CD4-positive, alpha-beta T cell treated with Interleukin-15 for 1 hour (primary cell): ENCODE measurements around the gene ZDHHC8.

Experiments used
- DNase-seq: peaks from one replicate; pipeline ENCODE4 v3.0.0-alpha.2; 2020

The ZDHHC8 gene

DNA sequence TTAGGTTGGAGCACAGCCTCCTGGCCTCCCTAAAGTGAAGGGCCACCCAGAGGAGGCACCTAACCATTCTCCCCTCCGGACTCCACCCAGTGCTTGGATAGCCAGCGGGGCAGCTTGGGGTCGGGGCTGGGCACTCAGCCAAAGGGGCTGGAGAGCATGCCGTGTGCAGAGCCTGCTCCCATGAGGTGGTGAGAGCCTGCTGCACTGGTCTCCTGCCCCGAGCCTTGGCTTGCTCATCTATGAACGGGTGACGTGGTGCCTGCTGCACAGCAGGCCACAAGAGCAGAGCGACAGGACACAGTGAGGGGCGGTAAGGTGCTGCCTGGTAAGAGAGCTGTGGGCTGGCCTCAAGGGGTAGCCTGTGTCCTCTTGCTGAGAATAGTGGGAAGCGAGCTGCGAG lies 33.3 kb downstream of the ZDHHC8 start:
- no peak for DNase-seq

DNA sequence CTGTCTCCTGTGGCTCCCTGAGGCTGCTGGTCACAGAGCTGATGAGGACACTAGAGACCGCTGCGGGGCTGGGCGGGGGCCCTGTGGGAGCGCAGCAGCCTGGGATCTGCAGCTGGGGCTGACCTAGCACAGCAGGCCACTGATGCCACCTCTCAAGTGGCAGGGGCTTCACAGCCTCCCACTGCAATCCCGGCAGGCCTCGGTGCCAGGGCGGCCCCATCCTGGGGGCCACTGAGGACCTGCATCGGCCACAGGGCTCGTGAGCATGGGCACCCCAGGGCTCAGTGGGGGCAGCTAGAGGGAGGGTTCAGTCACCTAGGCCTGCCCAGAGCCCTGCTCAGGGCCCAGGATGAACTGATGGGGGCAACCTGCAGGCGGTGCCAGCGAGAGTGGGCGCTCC lies 33.8 kb downstream of the ZDHHC8 start:
- no peak for DNase-seq

DNA sequence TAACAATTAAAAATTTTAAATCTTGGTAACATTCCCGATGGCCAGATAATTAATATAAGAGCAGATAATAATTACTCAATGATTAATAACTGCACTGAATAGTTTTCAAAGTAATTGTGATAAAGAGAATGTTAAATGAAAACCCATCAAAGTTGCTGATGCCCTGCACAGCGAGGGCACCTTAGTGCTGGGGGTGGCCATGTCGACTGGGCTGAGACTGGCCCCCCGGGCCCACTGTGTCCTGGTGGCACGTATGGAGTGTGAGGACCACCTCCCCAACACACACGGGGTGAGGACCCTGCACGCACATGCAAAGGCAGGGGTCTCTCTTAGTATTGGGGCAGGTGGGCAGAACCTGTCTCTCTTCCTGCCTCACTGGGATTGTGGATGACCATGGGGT lies 34.3 kb downstream of the ZDHHC8 start:
- no peak for DNase-seq

DNA sequence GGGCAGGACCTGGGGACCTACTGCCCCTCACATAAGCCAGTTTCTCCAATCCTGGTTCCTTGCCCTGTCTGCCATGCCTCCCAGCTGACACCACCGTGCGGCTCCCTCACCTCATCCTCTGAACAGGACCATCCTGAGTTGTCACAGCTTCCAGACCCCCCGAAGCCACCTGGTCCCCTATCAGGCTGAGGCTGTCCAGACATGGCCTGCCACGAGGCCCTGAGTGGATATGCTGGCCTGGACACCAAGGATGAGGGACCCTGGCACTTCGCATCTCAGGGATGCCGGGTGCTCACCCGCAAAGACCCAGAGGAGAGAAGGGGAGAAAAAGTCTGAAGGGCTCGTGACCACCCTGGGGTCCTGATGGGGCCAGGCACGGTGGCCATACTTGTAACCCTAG lies 35.1 kb downstream of the ZDHHC8 start:
- no peak for DNase-seq

DNA sequence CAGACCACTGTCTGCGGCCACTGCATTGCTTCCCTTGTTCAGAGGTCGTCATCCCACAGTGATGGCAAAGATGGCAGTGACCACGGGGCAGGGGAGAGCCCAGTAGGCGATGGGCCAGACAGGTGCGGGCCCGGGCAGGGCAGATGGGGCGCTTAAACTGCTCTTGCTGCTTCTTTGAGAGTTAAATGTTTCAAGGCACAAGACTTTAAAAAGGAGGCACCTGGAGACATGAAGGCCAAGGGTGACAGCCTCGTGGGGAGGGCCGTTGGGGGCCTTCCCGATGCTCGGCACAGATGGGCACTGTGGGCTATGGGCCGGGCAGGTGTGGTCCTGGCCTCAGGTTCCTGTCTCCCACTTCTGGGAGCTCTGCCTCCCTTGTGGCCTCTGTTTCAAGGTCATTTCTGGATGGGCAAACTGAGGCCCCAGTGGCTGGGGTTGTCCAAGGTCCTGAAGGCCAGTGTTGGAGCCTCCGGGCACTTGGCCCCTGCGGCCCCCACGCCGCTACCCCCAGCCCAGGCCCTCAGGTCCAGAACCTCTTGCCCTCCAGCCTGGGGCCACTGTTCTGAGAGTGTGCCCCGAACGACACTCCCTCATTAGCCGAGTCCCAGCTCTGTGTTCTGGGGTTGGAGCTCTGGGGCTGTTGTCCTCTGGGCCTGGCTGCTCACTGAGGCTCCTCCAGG lies 36.2 kb downstream of the ZDHHC8 start:
- DNase-seq = no peak

DNA sequence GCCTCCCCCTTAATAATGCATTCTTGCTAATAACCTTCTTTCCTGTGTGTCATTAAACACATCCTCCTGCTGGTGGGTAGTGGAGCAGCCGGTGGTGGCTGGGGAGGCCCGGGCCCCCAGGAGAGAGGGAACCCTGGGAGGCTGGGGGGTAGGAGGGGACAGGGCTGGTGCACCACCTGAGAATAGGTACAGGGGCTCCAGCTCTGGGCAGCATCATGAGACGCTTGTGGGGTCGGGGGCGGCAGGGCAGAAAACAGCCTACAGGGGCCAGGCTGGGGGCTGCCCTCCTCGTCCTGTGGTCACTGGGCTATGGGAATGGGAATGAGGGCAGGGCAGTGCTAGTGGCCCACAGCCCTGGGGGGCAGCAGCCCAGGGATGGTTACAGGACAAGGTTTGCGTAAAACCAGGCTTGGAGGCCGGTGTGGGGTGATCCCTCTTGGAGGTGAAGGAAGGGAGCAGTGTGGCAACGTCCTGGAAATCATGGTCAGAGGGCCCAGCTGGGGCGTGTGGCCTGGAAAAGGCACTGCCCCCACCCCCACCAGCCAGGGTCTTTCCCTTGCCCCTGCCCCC lies 37.7 kb downstream of the ZDHHC8 start:
- DNase-seq = no peak

DNA sequence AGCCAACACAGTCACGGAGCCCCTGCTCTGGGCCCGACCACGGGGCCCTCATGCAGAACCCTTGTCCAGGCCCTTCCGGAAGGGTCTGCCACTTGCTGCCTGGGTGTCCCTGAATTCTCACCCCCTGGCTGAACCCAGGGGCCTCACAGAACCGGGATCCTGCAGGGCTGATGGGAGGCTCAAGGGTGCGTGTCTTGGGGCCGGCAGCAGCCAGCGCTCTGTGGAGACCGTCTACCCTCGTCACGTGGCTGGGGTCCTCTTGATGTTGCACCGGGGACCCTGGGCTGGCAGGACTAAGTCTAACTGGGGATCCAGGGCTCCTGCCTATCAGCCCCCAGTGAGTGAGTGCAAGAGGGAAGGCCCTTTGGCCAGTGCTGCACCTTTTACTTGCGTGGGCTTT lies 38.6 kb downstream of the ZDHHC8 start:
- no peak for DNase-seq

DNA sequence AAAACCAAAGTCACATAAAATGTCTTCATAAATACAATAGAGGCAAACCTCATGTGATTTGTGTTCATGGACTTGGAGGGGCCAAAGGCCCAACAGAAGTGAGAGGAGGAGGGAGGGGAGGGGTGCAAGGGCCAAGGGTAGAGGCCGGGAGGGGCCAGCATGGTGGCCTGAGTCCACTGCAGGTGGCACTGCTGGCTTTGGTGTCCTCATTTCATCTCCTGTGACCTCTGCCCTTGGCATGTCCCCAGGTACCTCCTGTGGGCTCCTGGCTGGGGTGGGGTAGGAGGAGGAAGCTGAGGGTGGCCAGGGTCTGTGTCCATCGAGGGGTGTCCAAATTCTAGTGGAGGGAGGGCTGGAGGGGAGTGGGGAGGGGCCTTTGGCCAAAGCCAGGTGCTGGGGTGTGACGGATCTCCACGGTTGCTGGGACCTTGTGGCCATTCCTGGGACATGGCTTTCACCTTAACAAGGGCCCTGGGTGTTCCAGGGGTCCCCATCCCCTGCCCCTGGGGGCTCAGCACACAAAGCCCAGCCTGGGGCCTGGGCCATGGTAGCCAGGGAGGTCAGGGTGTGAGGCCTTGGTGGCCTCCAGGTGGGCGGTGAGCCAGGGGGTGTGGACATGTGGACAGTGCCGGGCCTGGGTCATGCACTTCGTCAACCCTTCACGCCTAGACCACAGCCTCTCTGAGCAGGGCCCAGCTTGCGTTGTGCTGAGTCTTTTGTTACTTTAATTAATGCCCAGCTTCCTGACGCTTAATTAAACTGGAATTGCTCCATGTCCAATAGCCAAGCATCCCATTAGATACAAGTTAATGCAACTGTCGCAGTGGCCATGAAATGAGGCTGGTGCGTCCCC lies 39.9 kb downstream of the ZDHHC8 start:
- DNase-seq = no peak

DNA sequence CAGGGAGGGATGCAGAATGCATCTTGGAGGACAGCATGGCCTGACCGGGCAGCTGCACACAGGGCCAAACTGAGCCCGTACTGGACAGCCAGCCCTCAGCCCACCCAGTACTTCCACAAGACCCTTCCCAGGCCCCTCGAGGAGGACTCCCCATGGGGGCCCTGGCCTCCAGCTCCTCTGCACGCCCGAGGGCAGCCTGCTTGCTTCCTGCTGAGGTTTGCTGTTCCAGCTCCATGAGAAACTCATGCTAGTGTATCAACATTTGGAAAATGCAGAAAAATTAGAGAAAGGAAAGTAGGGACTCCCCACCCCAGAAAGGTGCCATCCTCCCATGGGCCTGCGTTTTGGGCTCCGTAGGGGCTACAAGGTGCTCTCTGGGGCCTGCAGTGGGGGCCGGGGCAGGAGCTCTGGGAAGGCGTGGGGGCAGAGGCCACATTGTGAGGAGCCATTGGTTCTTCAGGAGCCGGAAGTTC lies 40.6 kb downstream of the ZDHHC8 start:
- no peak for DNase-seq

DNA sequence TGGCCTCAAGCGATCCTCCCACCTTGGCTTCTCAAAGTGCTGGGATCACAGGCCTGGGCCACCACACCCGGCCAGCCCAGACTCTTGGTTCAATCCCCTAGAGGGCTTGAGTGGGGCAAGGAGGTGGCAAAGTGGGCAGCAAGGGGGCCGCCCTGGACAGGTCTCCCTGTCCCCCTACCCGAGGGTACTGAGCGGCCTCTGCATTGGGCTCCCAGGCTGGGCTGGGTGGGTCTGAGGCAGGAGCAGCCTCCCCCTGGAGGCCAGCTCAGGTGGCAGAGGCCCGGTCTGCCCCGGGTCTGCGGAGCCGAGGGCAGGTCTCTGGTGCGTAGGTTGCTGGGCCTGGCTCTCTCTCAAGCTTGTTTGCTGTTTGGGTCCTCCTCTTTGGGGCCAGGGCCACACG lies 41.6 kb downstream of the ZDHHC8 start:
- DNase-seq = no peak

DNA sequence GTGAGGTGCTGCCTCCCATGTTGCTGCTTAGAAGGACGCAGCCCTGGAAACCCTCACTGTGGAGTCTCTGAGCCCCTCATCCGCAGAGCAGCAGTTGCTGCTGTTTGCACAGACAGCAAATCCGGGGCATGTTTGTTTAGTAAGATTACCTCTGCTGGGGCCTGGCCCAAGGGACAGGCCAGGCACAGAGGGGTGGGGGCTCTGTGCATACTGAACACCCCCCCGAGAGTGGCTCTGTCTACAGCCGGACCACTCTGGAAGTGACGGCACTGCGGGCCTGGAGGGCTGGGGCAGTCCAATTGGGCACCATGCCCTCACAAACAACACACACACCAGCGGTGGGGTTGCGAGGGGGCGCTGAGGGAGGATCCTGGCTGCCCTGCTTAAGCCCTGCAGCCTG lies 42.2 kb downstream of the ZDHHC8 start:
- DNase-seq = no peak

DNA sequence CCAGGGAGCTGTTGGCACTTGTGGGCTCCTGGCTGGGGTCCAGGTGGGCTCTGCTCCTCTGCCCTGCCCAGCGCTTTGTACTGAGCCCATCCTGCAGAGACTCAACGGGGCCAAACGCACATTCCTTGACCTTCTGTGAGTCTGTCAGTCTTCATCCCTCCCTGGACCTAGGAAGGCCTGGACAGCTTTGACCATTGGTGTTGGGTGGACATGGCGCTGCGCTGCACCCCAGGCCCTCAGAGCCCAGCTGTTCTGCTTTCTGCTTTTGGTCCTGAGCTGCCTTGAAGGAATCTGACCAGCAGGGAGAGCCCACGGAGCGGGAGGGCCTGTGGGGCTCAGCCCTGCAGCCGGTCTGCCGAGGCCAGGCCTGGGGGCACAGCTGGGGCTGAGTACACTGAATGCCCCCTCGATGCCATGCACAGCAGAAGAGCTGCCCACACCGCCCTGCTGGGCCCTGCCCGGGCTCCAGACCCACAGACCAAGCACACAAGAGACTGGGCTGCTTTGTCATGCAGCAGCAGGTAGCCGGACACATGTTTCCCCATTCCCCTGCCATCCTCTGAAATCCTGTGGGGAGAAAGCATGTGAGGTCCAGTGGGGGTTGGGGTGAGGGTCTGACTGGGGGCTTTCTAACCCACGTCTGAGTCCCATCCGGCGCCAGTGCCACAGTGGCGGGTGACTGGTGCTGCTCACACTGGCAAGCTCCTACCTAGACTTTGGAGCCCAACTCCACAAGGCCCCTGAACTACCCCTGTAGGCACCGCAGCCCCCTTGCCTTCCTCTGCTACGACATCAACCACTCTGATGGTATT lies 43.4 kb downstream of the ZDHHC8 start:
- no peak for DNase-seq

DNA sequence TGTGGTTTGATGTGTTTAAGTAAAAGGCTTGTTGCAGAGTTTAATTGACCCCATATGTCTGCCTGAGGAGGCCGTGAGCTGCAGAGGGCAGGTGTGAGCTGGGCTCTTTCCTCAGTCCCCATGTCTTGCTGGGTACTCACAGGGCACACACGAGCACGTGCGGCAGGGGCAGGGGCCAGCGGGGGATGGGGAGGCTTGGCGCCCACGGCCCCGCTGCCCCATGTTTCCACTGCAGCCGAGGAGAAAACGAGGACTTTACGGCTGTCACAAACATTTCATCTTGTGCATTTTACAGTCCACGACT lies 43.9 kb downstream of the ZDHHC8 start:
- DNase-seq = no peak

DNA sequence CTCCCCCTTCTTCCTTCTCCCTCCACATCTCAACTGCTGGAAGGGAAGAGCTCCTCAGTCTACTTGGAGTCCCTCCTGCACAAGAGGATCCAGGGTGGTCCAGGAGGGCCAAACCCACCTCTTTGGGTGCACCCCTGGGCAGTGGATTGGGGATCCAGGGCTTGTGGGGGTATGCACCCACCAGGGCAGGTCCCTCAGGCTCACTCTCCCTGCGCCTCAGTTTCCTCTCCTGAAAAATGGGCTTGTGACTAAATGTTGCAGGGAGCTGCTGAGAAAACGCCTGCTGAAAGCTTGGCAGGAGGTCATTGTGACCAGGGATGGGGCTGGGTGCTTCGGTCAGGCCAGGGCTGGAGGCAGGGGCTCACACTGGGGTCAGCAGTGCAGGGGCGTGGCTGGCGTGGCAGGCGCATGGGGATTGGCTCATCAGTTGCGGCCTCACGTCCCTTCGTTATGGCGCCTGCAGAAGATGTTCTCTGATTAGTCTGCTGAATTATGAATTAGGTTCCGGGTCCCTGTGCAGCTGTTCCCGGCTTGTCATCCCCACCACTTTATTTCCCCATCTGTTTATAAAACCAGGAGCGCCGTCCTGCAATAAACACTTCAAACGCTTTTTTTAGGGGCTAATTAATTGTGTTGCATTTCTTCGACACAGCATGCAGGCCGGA lies 44.9 kb downstream of the ZDHHC8 start:
- no peak for DNase-seq

DNA sequence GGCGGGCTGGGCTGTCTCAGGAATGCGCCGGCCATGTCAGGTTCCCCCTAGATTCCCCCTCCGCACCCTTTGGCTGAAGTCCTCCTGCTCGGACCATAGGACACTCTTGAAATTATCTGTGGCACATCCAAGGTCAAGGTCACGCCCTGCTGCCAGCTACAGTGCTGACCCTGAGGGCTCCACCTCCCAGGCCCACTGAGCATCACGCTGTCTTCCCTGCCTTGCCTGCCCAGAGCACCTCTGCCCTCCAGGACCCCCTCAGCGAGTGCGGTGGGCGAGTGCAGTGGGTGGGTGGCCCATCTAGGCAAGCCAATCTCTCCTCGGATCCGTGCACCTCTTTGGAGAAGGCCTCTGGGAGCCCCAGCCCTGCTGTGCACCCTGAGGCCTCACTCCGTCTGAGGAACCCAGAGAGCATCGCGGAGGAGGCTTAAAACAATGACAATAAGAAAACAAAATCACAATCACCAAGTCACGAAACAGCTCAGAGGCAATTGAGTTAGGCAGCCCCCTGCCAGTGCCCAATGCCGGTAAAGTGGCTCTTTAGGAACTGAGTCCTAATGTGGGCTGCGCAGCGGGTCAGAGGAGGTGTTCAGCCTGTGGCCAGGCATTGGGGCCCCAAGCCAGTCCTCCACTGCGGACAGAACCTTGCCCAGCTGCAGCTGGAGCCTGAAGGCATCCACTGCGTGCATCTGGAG lies 45.8 kb downstream of the ZDHHC8 start:
- no peak for DNase-seq

DNA sequence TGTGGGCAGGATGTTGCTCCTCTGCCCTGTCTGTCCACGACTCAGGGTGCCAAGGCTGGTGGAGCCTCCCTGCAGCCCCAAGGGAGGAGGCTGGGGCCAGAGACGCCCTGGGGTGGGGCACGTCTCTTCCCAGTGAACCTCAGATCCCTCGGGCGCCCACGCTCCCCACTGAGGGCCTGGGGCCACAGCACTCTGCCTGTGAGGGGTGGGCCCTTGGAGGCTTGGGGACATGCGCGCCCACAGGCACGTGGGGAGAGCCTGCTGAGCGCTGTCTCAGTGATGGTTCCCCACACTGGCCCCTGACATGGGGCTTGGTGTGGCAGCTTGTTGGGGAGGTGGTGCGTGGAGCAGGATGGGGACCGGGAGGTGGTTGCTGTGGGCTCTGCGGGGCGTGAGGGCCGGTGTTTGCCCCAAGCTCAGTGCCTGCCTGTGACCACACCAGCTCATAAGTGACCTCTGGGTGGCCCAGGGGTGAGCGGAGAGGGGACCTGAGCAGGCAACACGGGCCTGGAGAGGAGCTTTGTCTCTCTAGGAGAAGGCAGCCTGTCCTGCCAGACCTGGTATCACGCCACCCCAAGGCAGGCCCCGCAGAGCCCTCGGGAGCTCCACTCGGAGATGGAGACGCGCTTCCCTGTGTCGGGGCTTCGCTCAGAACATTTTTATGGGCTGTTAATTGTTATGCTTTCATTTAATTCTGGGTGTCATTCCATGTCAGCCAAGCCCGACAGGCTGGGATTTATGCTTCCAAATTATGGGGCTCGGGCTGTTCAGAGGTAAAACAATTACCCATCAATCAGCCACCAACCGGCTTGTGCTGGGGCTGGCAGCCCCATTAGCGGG lies 46.7 kb downstream of the ZDHHC8 start:
- no peak for DNase-seq

DNA sequence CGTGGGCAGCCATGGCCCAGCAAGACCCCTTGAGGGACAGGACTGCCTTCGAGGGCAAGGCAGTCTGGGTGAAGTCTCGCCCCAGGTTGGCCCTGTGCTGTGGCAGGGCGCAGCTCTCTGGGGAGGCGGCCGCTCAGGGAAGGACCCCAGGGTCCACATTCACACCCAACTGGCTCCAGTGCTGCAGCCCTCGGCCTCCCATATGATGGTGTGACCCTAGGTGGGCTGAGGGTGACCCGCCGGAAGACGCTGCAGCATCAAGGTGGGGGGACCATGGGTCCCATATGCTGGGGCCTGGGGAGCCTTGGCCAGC lies 47.3 kb downstream of the ZDHHC8 start:
- DNase-seq = no peak

DNA sequence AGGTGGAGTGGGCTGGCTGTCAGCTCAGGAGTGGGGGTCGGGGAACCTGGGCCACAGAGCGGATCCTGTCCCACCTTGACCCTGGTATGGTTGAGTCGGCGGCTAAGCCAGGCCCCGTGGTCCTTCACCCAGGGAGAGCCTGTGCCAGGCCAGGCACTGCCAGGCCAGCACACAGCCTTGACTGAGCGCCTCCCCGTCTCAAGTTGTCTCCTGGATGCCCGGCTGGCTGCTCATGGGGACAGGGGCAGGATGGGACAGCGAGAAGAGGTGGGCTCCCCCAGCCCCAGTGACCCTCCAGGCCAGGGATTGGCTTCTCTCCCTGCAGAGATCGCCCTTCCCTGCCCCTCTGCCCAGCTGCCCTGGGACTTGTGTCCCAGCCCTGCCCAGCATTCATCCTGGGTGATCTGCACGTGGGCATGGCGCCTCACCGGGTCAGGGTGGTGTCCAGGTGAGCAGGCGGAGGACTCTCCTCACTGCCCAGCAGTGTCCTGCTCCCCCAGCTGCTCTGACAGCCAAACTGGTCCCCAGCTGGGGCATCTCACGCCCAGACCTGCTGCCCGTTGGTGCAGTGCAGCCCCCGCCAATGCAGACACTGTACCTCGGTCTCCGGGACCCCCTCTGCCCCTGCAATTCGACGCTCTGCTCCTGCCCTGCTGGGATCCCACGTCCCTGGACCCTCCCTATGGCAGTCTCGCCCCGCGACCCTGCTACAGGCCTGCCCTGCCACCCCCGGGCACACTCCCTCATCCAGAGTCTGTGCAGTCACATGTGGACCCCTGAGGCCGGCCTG lies 48.0 kb downstream of the ZDHHC8 start:
- no peak for DNase-seq

DNA sequence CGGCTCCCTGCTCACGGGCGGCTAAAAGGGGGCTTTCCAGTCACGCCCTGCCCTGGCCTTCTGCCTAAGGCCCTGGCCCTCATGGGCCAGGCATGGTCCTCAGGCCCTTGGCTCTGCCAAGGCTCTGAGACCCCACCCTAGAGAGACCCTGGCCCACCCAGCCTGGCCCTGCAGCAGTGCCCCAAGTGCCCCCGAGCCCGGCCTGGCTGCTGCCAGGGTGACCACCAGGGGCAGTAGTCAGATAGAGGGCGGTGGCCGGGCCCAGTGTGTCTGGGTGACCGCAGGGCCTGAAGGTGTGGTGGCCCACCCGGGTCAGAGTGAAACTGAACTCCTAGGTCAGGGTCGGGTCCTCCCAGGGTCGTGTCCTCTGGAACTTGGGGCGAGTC lies 48.6 kb downstream of the ZDHHC8 start:
- no peak for DNase-seq

DNA sequence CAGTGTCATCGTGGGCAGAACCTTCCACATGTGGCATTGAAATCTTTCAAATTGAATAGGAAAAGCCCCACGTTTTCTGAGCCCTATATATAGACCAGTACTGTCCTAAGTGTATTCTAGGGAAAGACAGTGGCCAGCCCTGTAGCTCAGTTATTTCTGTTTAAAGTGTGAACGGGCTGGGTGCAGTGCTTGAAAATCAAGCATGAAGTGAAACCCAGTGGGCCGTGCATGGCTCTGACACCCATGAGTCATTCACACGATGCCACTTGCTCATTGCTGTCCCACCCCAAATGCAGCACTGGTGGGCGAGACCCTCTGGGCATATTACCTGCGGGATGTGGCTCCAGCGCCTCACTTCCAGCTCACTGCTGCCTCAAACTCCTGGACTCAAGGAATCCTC lies 49.0 kb downstream of the ZDHHC8 start:
- DNase-seq = no peak
